Stomach (tissue), 19 donors: Measurements from ENCODE around the gene PHETA2. TPM values are rescaled to one million over a fixed set of nuclear protein-coding genes. Genes with fewer than 3 reads are reported as not detected.

ENCODE experiments used
- DNase-seq, 2 donors: peaks; one replicate each; pipeline versions ENCODE4 v3.0.0 to v3.0.0-alpha.2; 2013 to 2019
- H3K27ac ChIP-seq, 5 donors: fragments of 200-600 bp in 4 of 5; sonication (generic) in 4 of 5; one replicate each; pipeline ENCODE4 v1.5.1; 2013 to 2019; ENCODE audit warnings: mild to moderate bottlenecking in 1 of 5, moderate library complexity in 1 of 5
- H3K27me3 ChIP-seq, 3 donors: fragments of 200-600 bp; sonication (generic); one replicate each; pipeline ENCODE4 v1.5.1; 2017 to 2019; ENCODE audit warnings: mixed run types in 1 of 3
- H3K36me3 ChIP-seq, 4 donors: fragments of 200-600 bp; sonication (generic); 1 replicate in 3 of 4; 2 replicates in 1 of 4; pipeline ENCODE4 v1.5.1; 2016 to 2019
- H3K4me1 ChIP-seq, 4 donors: fragments of 200-600 bp; sonication (generic); one replicate each; pipeline ENCODE4 v1.5.1; 2016 to 2019
- H3K4me3 ChIP-seq, 4 donors: fragments of 200-600 bp; sonication (generic) in 3 of 4; one replicate each; pipeline ENCODE4 v1.5.1; 2016 to 2019; ENCODE audit warnings: mild to moderate bottlenecking in 1 of 4
- H3K9me3 ChIP-seq, 4 donors: fragments of 200-600 bp; sonication (generic); one replicate each; pipeline ENCODE4 v1.5.1; 2016 to 2019
- CTCF ChIP-seq, 7 experiments: fragments of 450-650 bp in 4 of 7; fragments of 200-600 bp in 3 of 7; sonication (generic) in 3 of 7; IDR thresholded peaks; one replicate each; pipeline ENCODE4 v1.5.1; 2016 to 2019; ENCODE audit warnings: antibody characterized with exemption in 7 of 7, control low read depth in 2 of 7, mild to moderate bottlenecking in 1 of 7
- EP300 ChIP-seq: sonication (generic); formaldehyde crosslinking; IDR thresholded peaks from one replicate; pipeline ENCODE4 v1.6.1; 2017; ENCODE audit warnings: antibody characterized with exemption
- POLR2A ChIP-seq, 4 donors: fragments of 450-650 bp; IDR thresholded peaks; one replicate each; pipeline ENCODE4 v1.6.1; 2016; ENCODE audit warnings: antibody characterized with exemption in 4 of 4, control low read depth in 2 of 4, mild to moderate bottlenecking in 1 of 4, moderate library complexity in 1 of 4
- POLR2AphosphoS5 ChIP-seq, 3 donors: sonication (generic); formaldehyde crosslinking; IDR thresholded peaks; one replicate each; pipeline ENCODE4 v1.6.1; 2016; ENCODE audit warnings: antibody characterized with exemption in 3 of 3
- WGBS, 5 donors: extraction: QIAGEN DNeasy Blood & Tissue Kit in 3 of 5; methylation state at CpG; one replicate each; pipeline versions ENCODE4 v1.1.5 to v1.1.7; 2013 to 2018; 5-methylcytosine and 5-hydroxymethylcytosine counted together
- intact Hi-C: fragments of 100-400 bp; cut with DNase I; formaldehyde crosslinking; loops from one replicate; pipeline ENCODE4 v1.15.1; 2023; ENCODE audit warnings: low total_unique reads
- long read RNA-seq, 10 donors: transcript quantifications; one replicate each; lab custom pipeline, GENCODE V29; 2026
- polyA plus RNA-seq, 3 donors: library from polyadenylated mRNA; stranded (reverse); fragments of 200-250 nt; gene quantifications; one replicate each; pipeline ENCODE4 v1.2.3, GENCODE V29; 2013
- total RNA-seq, 5 donors: library from RNA; depleted of rRNA; stranded (reverse); fragments of >200 nt; gene quantifications; one replicate each; pipeline versions ENCODE4 v1.1.0 to v1.2.3, GENCODE V29; 2014 to 2016
- donor health status: healthy with polysubstance abuse.
- donor health status: Bipolar disorder and iron deficiency.
- donor health status: healthy.

PHETA2 gene
- total RNA-seq (10 to 100 TPM; 12.9 to 30.1 (median 21.6) TPM), polyA plus RNA-seq (10 to 100 TPM in 2 of 3 donors, 1 to 10 TPM in 1; 8.4 to 21.5 (median 17.3) TPM)
- long read RNA-seq, donor 1, partial matches to known transcripts, result 0 of 4 reads
- long read RNA-seq, donor 1, other reads (novel, unspliced or antisense), result 0 of 4 reads
- long read RNA-seq, donor 2, partial matches to known transcripts, result 0 of 1 reads
- long read RNA-seq, donor 2, other reads (novel, unspliced or antisense), result 0 of 1 reads
- long read RNA-seq, donor 3, transcript PHETA2-201 (3 exons, 2,335 nt), result major isoform, 5 of 5 reads
- long read RNA-seq, donor 3, partial matches to known transcripts, result 0 of 5 reads
- long read RNA-seq, donor 3, other reads (novel, unspliced or antisense), result 0 of 5 reads
- long read RNA-seq, donor 4, result 0 reads
- long read RNA-seq, donor 5, transcript PHETA2-201 (3 exons, 2,335 nt), result major isoform, 5 of 5 reads
- long read RNA-seq, donor 5, partial matches to known transcripts, result 0 of 5 reads
- long read RNA-seq, donor 5, other reads (novel, unspliced or antisense), result 0 of 5 reads
- long read RNA-seq, donor 6, transcript PHETA2-201 (3 exons, 2,335 nt), result major isoform, 10 of 22 reads
- long read RNA-seq, donor 6, partial matches to known transcripts, result 10 of 22 reads
- long read RNA-seq, donor 6, other reads (novel, unspliced or antisense), result 0 of 22 reads
- long read RNA-seq, donor 7, partial matches to known transcripts, result 0 of 4 reads
- long read RNA-seq, donor 7, other reads (novel, unspliced or antisense), result 0 of 4 reads
- long read RNA-seq, donor 8, transcript PHETA2-201 (3 exons, 2,335 nt), result major isoform, 7 of 7 reads
- long read RNA-seq, donor 8, partial matches to known transcripts, result 0 of 7 reads
- long read RNA-seq, donor 8, other reads (novel, unspliced or antisense), result 0 of 7 reads
- long read RNA-seq, donor 9, partial matches to known transcripts, result 0 of 4 reads
- long read RNA-seq, donor 9, other reads (novel, unspliced or antisense), result 0 of 4 reads
- long read RNA-seq, donor 10, partial matches to known transcripts, result 0 of 1 reads
- long read RNA-seq, donor 10, other reads (novel, unspliced or antisense), result 0 of 1 reads

- H3K4me1 ChIP-seq, result peaks cover 47 to 79% (median 63%) of the 10 kb centered on the region in 4 donors
- H3K9me3 ChIP-seq, result no peaks in the 10 kb centered on the region
- intact Hi-C loops, result no loop called here
- H3K36me3 ChIP-seq, result peaks cover 7 to 22% (median 21%) of the 10 kb centered on the region in 4 donors
- H3K4me3 ChIP-seq, result peak within 1 kb of the TSS; percentile 59 to 81 (median 68)
- 0 to 2% (median 0%) methylated on average over 18 to 55 of the region's 55 CpGs for whole genome bisulfite sequencing, 5 donors
- DNase-seq, result peak; percentile 61 to 85
- TF ChIP-seq POLR2AphosphoS5 (IDR thresholded peaks at IDR 0.05) (peak in 1 of 3 donors; percentile 49), CTCF (IDR thresholded peaks at IDR 0.05) (peak in 4 of 7 experiments; percentile 19 to 54 (median 30)), EP300 (no peak), POLR2A (IDR thresholded peaks at IDR 0.05) (no peak)
- no peaks in the 10 kb centered on the region for H3K27me3 ChIP-seq
- peak within 1 kb of the TSS; percentile 93 to 97 (median 95) for H3K27ac ChIP-seq
These were observed at the start of gene PHETA2 for GRCh38 chr22:42074132-42074811. Gene PHETA2 (plus strand): TSS chr22:42074248. CDS start chr22:42077294, 3,046 bp downstream.

GRCh38 chr22:42025421-42025820 is 48.6 kb upstream of the PHETA2 start:
- 61 to 83% (median 77%) methylated on average over 1 of the region's 1 CpG for WGBS, 5 donors
- intact Hi-C loops, result no loop called here
- no peak overlapping the region for H3K4me3 ChIP-seq
- DNase-seq, result no peak
- H3K36me3 ChIP-seq, result no peaks in the 10 kb centered on the region
- H3K9me3 ChIP-seq, result no peaks in the 10 kb centered on the region
- no peaks in the 10 kb centered on the region for H3K27me3 ChIP-seq
- H3K27ac ChIP-seq, result no peak overlapping the region
- H3K4me1 ChIP-seq, result no peaks in the 10 kb centered on the region
- TF ChIP-seq POLR2A (IDR thresholded peaks at IDR 0.05), result no peak
- TF ChIP-seq POLR2AphosphoS5 (IDR thresholded peaks at IDR 0.05), result no peak
- TF ChIP-seq CTCF (IDR thresholded peaks at IDR 0.05), result no peak
- TF ChIP-seq EP300, result no peak

- intact Hi-C loops, result no loop called here
These were observed 47.3 kb upstream of the PHETA2 start for GRCh38 chr22:42026705-42027104.

More at GRCh38 chr22:42026705-42027104, 47.3 kb upstream of the PHETA2 start:
- TF ChIP-seq EP300, result no peak
- no peak for TF ChIP-seq CTCF (IDR thresholded peaks at IDR 0.05)
- no peak for TF ChIP-seq POLR2A (IDR thresholded peaks at IDR 0.05)
- no peak for TF ChIP-seq POLR2AphosphoS5 (IDR thresholded peaks at IDR 0.05)
- Histone ChIP-seq H3K27me3 (no peaks in the 10 kb centered on the region), H3K4me3 (no peak overlapping the region), H3K4me1 (no peaks in the 10 kb centered on the region), H3K9me3 (no peaks in the 10 kb centered on the region), H3K36me3 (no peaks in the 10 kb centered on the region), H3K27ac (no peak overlapping the region)
- no peak for DNase-seq
- WGBS, 5 donors, result 89 to 95% (median 90%) methylated on average over 10 of the region's 10 CpGs
